ENCODE results near the gene TMEM272.

TMEM272 gene

DNA sequence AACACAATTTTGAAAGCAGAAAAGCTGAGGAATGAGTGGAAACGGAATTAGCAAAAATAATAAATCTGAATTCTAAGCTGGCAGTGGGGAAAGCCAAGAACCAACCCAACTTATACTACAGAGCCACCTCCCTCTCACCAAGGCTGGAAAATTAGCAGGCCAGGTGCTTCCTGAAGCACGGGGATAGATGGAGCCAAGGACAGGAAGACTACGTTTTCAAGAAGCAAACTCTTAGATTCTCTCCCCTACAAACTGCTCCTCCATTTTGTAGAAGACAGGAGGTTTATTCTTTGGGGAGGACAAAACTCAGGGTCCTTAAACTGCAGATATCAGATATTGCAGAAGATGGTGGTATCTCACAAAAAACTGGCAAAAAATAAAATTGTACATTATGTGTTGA lies 25.6 kb upstream of the TMEM272 start:
- Histone ChIP-seq H2AFZ (ENCODE audit: low read length) (no peak overlapping the region), H3K9me3 (replicated peaks in 1 of 2; ENCODE audit: control insufficient read depth in 2 of 2, insufficient read depth in 1 of 2, low read depth in 1 of 2, low read length in 2 of 2) (peaks cover 0 to 3% of the 10 kb centered on the region in 2 donors), H3K79me1 (ENCODE audit: low read depth, low read length) (no peaks in the 10 kb centered on the region), H2AK5ac (ENCODE audit: low read depth, low read length) (no peak overlapping the region), H3K4me2 (ENCODE audit: insufficient read depth, low read length, poor library complexity, severe bottlenecking) (no peak overlapping the region), H4K91ac (ENCODE audit: low read depth, low read length, poor library complexity) (no peak overlapping the region), H3K23ac (ENCODE audit: low read depth, low read length, poor library complexity) (no peak overlapping the region), H3K4me1 (ENCODE audit: control insufficient read depth in 2 of 2, insufficient read depth in 1 of 2, low read depth in 1 of 2, low read length in 2 of 2) (peaks cover 3 to 13% of the 10 kb centered on the region in 2 donors), H2BK15ac (ENCODE audit: low read length) (no peak overlapping the region), H3K27me3 (ENCODE audit: control insufficient read depth in 3 of 3, insufficient read depth in 3 of 3, low read depth in 1 of 3, low read length in 3 of 3) (peaks cover 0 to 44% (median 0%) of the 10 kb centered on the region in 3 experiments), H3K14ac (ENCODE audit: low read length) (no peak overlapping the region), H3K18ac (ENCODE audit: low read length) (no peak overlapping the region), H3K4ac (ENCODE audit: low read length) (no peak overlapping the region), H2BK12ac (ENCODE audit: low read length) (no peak overlapping the region), H4K8ac (ENCODE audit: low read depth, low read length) (no peak overlapping the region), H3K9ac (ENCODE audit: low read depth, low read length, poor library complexity) (no peak overlapping the region), H3K4me3 (ENCODE audit: low read length in 2 of 2) (no peak overlapping the region), H2BK120ac (ENCODE audit: low read depth, low read length) (no peak overlapping the region), H3K36me3 (replicated peaks in 1 of 2; ENCODE audit: control insufficient read depth in 2 of 2, insufficient read depth in 2 of 2, low read length in 2 of 2) (no peaks in the 10 kb centered on the region), H2BK5ac (ENCODE audit: low read length) (no peak overlapping the region), H3K27ac (replicated peaks; ENCODE audit: low read length) (no peak overlapping the region)
- WGBS, 2 donors (ENCODE audit: extremely low coverage in 2 of 2, insufficient read length in 2 of 2, insufficient replicate concordance in 1 of 2) = no CpG with 5 or more reads among the region's 3 CpGs
- DNase-seq (ENCODE audit: low spot score) = no peak

DNA sequence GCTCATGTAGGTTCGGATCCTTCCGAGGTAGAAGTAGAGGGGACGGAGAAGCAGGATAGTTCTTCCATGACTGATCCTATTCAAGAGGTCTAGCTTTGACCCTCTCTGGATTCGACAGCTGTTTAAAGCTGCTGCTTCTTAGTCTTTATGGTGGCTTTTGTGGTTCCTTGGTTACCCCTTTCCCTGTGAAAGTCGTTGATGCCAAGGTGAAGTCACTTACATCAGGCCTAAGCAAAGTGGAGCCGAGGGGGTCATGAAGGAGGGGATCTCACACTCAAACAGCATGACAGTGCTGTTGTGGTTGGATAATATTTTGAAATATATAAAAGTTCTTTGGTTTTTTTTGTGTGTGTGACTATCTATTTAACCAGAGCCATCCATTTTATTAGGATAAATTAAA lies 24.9 kb upstream of the TMEM272 start:
- no peak overlapping the region for H2BK15ac ChIP-seq (ENCODE audit: low read length)
- H2AFZ ChIP-seq (ENCODE audit: low read length) = no peak overlapping the region
- no peak overlapping the region for H3K27ac ChIP-seq (replicated peaks; ENCODE audit: low read length)
- no peak overlapping the region for H4K8ac ChIP-seq (ENCODE audit: low read depth, low read length)
- no peaks in the 10 kb centered on the region for H3K36me3 ChIP-seq (replicated peaks in 1 of 2; ENCODE audit: control insufficient read depth in 2 of 2, insufficient read depth in 2 of 2, low read length in 2 of 2)
- no peak overlapping the region for H4K91ac ChIP-seq (ENCODE audit: low read depth, low read length, poor library complexity)
- H3K4me1 ChIP-seq (ENCODE audit: control insufficient read depth in 2 of 2, insufficient read depth in 1 of 2, low read depth in 1 of 2, low read length in 2 of 2) = peaks cover 3 to 11% of the 10 kb centered on the region in 2 donors
- peaks cover 0 to 37% (median 0%) of the 10 kb centered on the region in 3 experiments for H3K27me3 ChIP-seq (ENCODE audit: control insufficient read depth in 3 of 3, insufficient read depth in 3 of 3, low read depth in 1 of 3, low read length in 3 of 3)
- DNase-seq (ENCODE audit: low spot score) = no peak
- no peak overlapping the region for H3K4ac ChIP-seq (ENCODE audit: low read length)
- no peak overlapping the region for H3K14ac ChIP-seq (ENCODE audit: low read length)
- no peak overlapping the region for H3K23ac ChIP-seq (ENCODE audit: low read depth, low read length, poor library complexity)
- H2BK120ac ChIP-seq (ENCODE audit: low read depth, low read length) = no peak overlapping the region
- no peak overlapping the region for H3K9ac ChIP-seq (ENCODE audit: low read depth, low read length, poor library complexity)
- H2AK5ac ChIP-seq (ENCODE audit: low read depth, low read length) = no peak overlapping the region
- H3K9me3 ChIP-seq (replicated peaks in 1 of 2; ENCODE audit: control insufficient read depth in 2 of 2, insufficient read depth in 1 of 2, low read depth in 1 of 2, low read length in 2 of 2) = peaks cover 0 to 3% of the 10 kb centered on the region in 2 donors
- no peak overlapping the region for H3K4me2 ChIP-seq (ENCODE audit: insufficient read depth, low read length, poor library complexity, severe bottlenecking)
- H3K79me1 ChIP-seq (ENCODE audit: low read depth, low read length) = no peaks in the 10 kb centered on the region
- H2BK12ac ChIP-seq (ENCODE audit: low read length) = no peak overlapping the region
- H3K4me3 ChIP-seq (ENCODE audit: low read length in 2 of 2) = no peak overlapping the region
- no CpG with 5 or more reads among the region's 6 CpGs for WGBS, 2 donors (ENCODE audit: extremely low coverage in 2 of 2, insufficient read length in 2 of 2, insufficient replicate concordance in 1 of 2)
- no peak overlapping the region for H2BK5ac ChIP-seq (ENCODE audit: low read length)
- no peak overlapping the region for H3K18ac ChIP-seq (ENCODE audit: low read length)

DNA sequence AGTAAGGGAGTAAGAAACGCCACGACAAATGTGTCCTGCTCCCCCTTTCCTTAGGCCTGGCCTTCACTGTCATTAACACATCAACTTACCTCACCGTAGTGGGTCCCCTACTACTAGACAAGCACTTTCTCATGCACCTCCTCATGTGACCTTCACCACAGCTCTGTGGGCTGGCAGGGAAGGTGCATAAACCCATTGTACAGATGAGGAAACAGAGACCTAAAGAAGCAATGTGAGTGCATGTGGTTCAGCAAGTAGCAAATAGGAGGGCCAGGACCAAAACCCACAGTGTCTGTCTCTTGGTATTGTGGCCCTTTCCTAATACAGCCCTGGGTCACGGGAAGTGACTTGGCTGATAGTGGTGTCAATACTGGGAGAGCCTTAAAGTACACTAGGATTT lies 22.1 kb upstream of the TMEM272 start:
- Histone ChIP-seq H4K91ac (ENCODE audit: low read depth, low read length, poor library complexity) (no peak overlapping the region), H3K23ac (ENCODE audit: low read depth, low read length, poor library complexity) (no peak overlapping the region), H2BK5ac (ENCODE audit: low read length) (no peak overlapping the region), H3K14ac (ENCODE audit: low read length) (no peak overlapping the region), H3K9me3 (replicated peaks in 1 of 2; ENCODE audit: control insufficient read depth in 2 of 2, insufficient read depth in 1 of 2, low read depth in 1 of 2, low read length in 2 of 2) (no peaks in the 10 kb centered on the region), H3K27me3 (ENCODE audit: control insufficient read depth in 3 of 3, insufficient read depth in 3 of 3, low read depth in 1 of 3, low read length in 3 of 3) (peaks cover 0 to 18% (median 0%) of the 10 kb centered on the region in 3 experiments), H3K36me3 (replicated peaks in 1 of 2; ENCODE audit: control insufficient read depth in 2 of 2, insufficient read depth in 2 of 2, low read length in 2 of 2) (no peaks in the 10 kb centered on the region), H3K9ac (ENCODE audit: low read depth, low read length, poor library complexity) (no peak overlapping the region), H3K27ac (replicated peaks; ENCODE audit: low read length) (no peak overlapping the region), H2AK5ac (ENCODE audit: low read depth, low read length) (no peak overlapping the region), H3K4me2 (ENCODE audit: insufficient read depth, low read length, poor library complexity, severe bottlenecking) (no peak overlapping the region), H3K18ac (ENCODE audit: low read length) (no peak overlapping the region), H3K79me1 (ENCODE audit: low read depth, low read length) (no peaks in the 10 kb centered on the region), H2BK15ac (ENCODE audit: low read length) (no peak overlapping the region), H2BK12ac (ENCODE audit: low read length) (no peak overlapping the region), H3K4me3 (ENCODE audit: low read length in 2 of 2) (no peak overlapping the region), H4K8ac (ENCODE audit: low read depth, low read length) (no peak overlapping the region), H2AFZ (ENCODE audit: low read length) (no peak overlapping the region), H3K4me1 (ENCODE audit: control insufficient read depth in 2 of 2, insufficient read depth in 1 of 2, low read depth in 1 of 2, low read length in 2 of 2) (no peaks in the 10 kb centered on the region), H3K4ac (ENCODE audit: low read length) (no peak overlapping the region), H2BK120ac (ENCODE audit: low read depth, low read length) (no peak overlapping the region)
- DNase-seq (ENCODE audit: low spot score) = no peak
- no CpG with 5 or more reads among the region's 4 CpGs for WGBS, 2 donors (ENCODE audit: extremely low coverage in 2 of 2, insufficient read length in 2 of 2, insufficient replicate concordance in 1 of 2)

DNA sequence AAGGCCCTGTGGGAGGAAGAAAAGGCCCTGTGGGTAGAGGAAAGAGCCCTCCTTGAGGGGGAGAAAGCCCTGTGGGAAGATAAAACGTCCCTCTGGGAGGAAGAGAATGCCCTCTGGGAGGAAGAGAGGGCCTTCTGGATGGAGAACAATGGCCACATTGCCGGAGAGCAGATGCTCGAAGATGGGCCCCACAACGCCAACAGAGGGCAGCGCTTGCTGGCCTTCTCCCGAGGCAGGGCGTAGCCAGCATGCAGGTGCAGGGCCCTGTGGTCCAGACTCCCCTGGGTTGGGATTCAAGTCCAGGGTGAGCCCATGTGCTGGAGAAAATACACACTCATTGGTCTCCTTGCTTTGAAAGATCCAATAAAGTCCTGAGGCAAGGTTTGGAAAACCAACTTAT lies 20.9 kb upstream of the TMEM272 start:
- Histone ChIP-seq H2AK5ac (ENCODE audit: low read depth, low read length) (no peak overlapping the region), H2BK12ac (ENCODE audit: low read length) (no peak overlapping the region), H2BK120ac (ENCODE audit: low read depth, low read length) (no peak overlapping the region), H3K4me3 (ENCODE audit: low read length in 2 of 2) (no peak overlapping the region), H2BK15ac (ENCODE audit: low read length) (no peak overlapping the region), H3K14ac (ENCODE audit: low read length) (no peak overlapping the region), H3K18ac (ENCODE audit: low read length) (no peak overlapping the region), H4K8ac (ENCODE audit: low read depth, low read length) (no peak overlapping the region), H3K4me2 (ENCODE audit: insufficient read depth, low read length, poor library complexity, severe bottlenecking) (no peak overlapping the region), H2AFZ (ENCODE audit: low read length) (no peak overlapping the region), H3K23ac (ENCODE audit: low read depth, low read length, poor library complexity) (no peak overlapping the region), H3K9ac (ENCODE audit: low read depth, low read length, poor library complexity) (no peak overlapping the region), H3K79me1 (ENCODE audit: low read depth, low read length) (no peaks in the 10 kb centered on the region), H4K91ac (ENCODE audit: low read depth, low read length, poor library complexity) (no peak overlapping the region), H3K4me1 (ENCODE audit: control insufficient read depth in 2 of 2, insufficient read depth in 1 of 2, low read depth in 1 of 2, low read length in 2 of 2) (peaks cover 0 to 3% of the 10 kb centered on the region in 2 donors), H3K27ac (replicated peaks; ENCODE audit: low read length) (no peak overlapping the region), H3K36me3 (replicated peaks in 1 of 2; ENCODE audit: control insufficient read depth in 2 of 2, insufficient read depth in 2 of 2, low read length in 2 of 2) (no peaks in the 10 kb centered on the region), H3K4ac (ENCODE audit: low read length) (no peak overlapping the region), H3K9me3 (replicated peaks in 1 of 2; ENCODE audit: control insufficient read depth in 2 of 2, insufficient read depth in 1 of 2, low read depth in 1 of 2, low read length in 2 of 2) (no peaks in the 10 kb centered on the region), H3K27me3 (ENCODE audit: control insufficient read depth in 3 of 3, insufficient read depth in 3 of 3, low read depth in 1 of 3, low read length in 3 of 3) (peaks cover 0 to 18% (median 0%) of the 10 kb centered on the region in 3 experiments), H2BK5ac (ENCODE audit: low read length) (no peak overlapping the region)
- no peak for DNase-seq (ENCODE audit: low spot score)
- WGBS, 2 donors (ENCODE audit: extremely low coverage in 2 of 2, insufficient read length in 2 of 2, insufficient replicate concordance in 1 of 2) = no CpG with 5 or more reads among the region's 7 CpGs
